Peyer's patch (tissue), 4 donors: ENCODE results near the gene ERC2. TPM values are rescaled to one million over a fixed set of nuclear protein-coding genes. Genes with fewer than 3 reads are reported as not detected.

Source experiments
- DNase-seq, 3 donors: peaks; one replicate each; pipeline ENCODE4 v3.0.0-alpha.2; 2017 to 2019
- H3K27ac ChIP-seq, 4 donors: fragments of 200-600 bp; sonication (generic); one replicate each; pipeline ENCODE4 v1.5.1; 2016 to 2019
- H3K27me3 ChIP-seq, 2 donors: fragments of 200-600 bp; sonication (generic); one replicate each; pipeline ENCODE4 v1.5.1; 2019
- H3K36me3 ChIP-seq, 3 donors: fragments of 200-600 bp; sonication (generic); one replicate each; pipeline ENCODE4 v1.5.1; 2016 to 2019
- H3K4me1 ChIP-seq, 4 donors: fragments of 200-600 bp; sonication (generic); one replicate each; pipeline ENCODE4 v1.5.1; 2016 to 2019
- H3K4me3 ChIP-seq, 4 donors: fragments of 200-600 bp; sonication (generic); 1 replicate in 3 of 4; 2 replicates in 1 of 4; pipeline ENCODE4 v1.5.1; 2016 to 2019; ENCODE audit warnings: mild to moderate bottlenecking in 1 of 4
- H3K9me3 ChIP-seq, 4 donors: fragments of 200-600 bp; sonication (generic); one replicate each; pipeline ENCODE4 v1.5.1; 2016 to 2019; ENCODE audit warnings: mild to moderate bottlenecking in 1 of 4
- POLR2A ChIP-seq, 2 donors: fragments of 450-650 bp; IDR thresholded peaks; one replicate each; pipeline ENCODE4 v1.5.1; 2017; ENCODE audit warnings: antibody characterized with exemption in 2 of 2, mild to moderate bottlenecking in 2 of 2, moderate library complexity in 2 of 2
- total RNA-seq, 4 donors: library from RNA; depleted of rRNA; stranded (reverse); fragments of >200 nt; gene quantifications; one replicate each; pipeline ENCODE4 v1.1.0, GENCODE V29; 2016
- TF ChIP-seq, protein P1 (sequence below), 6 experiments: fragments of 450-650 bp in 4 of 6; fragments of 200-600 bp in 2 of 6; sonication (generic) in 1 of 6; IDR thresholded peaks; one replicate each; pipeline ENCODE4 v1.5.1; 2017 to 2019; ENCODE audit warnings: antibody characterized with exemption in 6 of 6, mild to moderate bottlenecking in 3 of 6, moderate library complexity in 1 of 6

ERC2 gene
- total RNA-seq, 4 donors from 2014 or later, result 0.18 to 0.83 TPM; not detected in 2

- no peaks in the 10 kb centered on the region for H3K36me3 ChIP-seq
- TF ChIP-seq, protein P1, sequence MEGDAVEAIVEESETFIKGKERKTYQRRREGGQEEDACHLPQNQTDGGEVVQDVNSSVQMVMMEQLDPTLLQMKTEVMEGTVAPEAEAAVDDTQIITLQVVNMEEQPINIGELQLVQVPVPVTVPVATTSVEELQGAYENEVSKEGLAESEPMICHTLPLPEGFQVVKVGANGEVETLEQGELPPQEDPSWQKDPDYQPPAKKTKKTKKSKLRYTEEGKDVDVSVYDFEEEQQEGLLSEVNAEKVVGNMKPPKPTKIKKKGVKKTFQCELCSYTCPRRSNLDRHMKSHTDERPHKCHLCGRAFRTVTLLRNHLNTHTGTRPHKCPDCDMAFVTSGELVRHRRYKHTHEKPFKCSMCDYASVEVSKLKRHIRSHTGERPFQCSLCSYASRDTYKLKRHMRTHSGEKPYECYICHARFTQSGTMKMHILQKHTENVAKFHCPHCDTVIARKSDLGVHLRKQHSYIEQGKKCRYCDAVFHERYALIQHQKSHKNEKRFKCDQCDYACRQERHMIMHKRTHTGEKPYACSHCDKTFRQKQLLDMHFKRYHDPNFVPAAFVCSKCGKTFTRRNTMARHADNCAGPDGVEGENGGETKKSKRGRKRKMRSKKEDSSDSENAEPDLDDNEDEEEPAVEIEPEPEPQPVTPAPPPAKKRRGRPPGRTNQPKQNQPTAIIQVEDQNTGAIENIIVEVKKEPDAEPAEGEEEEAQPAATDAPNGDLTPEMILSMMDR (IDR thresholded peaks at IDR 0.05), result no peak
- TF ChIP-seq POLR2A (IDR thresholded peaks at IDR 0.05), result no peak
Measured at GRCh38 chr3:55567615-55568014, 900.7 kb downstream of the ERC2 start.

GRCh38 chr3:55567121-55567520, 901.1 kb downstream of the ERC2 start:
- Histone ChIP-seq H3K9me3 (no peaks in the 10 kb centered on the region), H3K4me3 (no peak overlapping the region), H3K27me3 (no peaks in the 10 kb centered on the region), H3K27ac (no peak overlapping the region), H3K4me1 (peaks cover 0 to 4% (median 0%) of the 10 kb centered on the region in 4 donors), H3K36me3 (no peaks in the 10 kb centered on the region)
- TF ChIP-seq POLR2A (IDR thresholded peaks at IDR 0.05), result no peak
- TF ChIP-seq, protein P1 (IDR thresholded peaks at IDR 0.05), result no peak
- DNase-seq, result no peak

More at GRCh38 chr3:55567615-55568014, 900.7 kb downstream of the ERC2 start:
- Histone ChIP-seq H3K9me3 (no peaks in the 10 kb centered on the region), H3K4me3 (no peak overlapping the region), H3K27me3 (no peaks in the 10 kb centered on the region), H3K27ac (no peak overlapping the region), H3K4me1 (peaks cover 0 to 6% (median 0%) of the 10 kb centered on the region in 4 donors)
- no peak for DNase-seq

GRCh38 chr3:55565521-55565920, 902.7 kb downstream of the ERC2 start:
- Histone ChIP-seq H3K4me3 (no peak overlapping the region), H3K4me1 (no peaks in the 10 kb centered on the region), H3K27ac (no peak overlapping the region), H3K36me3 (no peaks in the 10 kb centered on the region), H3K9me3 (no peaks in the 10 kb centered on the region), H3K27me3 (no peaks in the 10 kb centered on the region)
- TF ChIP-seq POLR2A (IDR thresholded peaks at IDR 0.05), result no peak
- TF ChIP-seq, protein P1 (IDR thresholded peaks at IDR 0.05), result no peak
- no peak for DNase-seq

DNA sequence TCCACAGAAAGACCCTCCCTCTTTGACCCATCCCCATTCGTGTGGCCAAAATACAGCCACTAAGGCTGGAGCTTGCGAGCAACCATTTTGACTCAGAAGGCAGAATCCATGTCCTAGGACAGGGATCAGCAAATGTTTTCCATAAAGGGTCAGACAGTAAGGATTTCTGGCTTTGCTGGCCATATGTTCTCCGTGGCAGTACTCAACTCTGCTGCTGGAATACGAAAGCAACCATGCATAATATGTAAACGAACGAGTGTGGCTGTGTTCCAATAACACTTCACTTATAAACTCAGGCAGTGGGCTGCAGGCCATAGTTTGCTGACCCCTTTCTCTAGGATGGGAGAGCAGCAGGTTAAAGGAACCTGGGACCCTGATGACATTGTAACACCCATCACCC, 903.5 kb downstream of the ERC2 start:
- TF ChIP-seq, protein P1 (IDR thresholded peaks at IDR 0.05), result no peak
- no peak for TF ChIP-seq POLR2A (IDR thresholded peaks at IDR 0.05)
- no peak overlapping the region for H3K4me3 ChIP-seq
- H3K9me3 ChIP-seq, result no peaks in the 10 kb centered on the region
- DNase-seq, result no peak
- no peaks in the 10 kb centered on the region for H3K4me1 ChIP-seq
- no peaks in the 10 kb centered on the region for H3K27me3 ChIP-seq
- no peaks in the 10 kb centered on the region for H3K36me3 ChIP-seq
- no peak overlapping the region for H3K27ac ChIP-seq

DNA sequence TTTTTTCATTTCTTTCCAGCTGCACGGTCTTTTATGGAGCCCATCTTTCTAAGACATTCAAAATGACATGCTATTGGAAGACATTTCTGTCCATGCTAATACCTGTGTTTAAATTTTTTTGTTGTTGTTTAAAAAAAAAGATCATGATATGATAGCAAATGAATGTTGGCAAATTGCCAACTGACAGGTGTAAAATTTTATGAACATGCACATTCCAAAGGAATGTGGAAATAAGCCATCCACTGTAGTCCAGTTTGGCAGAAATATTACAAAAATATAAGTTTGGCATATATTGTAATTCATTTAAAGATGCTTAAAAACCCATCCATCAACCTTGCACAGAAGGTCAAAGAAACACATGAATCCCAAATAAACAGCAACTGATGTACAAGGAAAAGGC, 905.6 kb downstream of the ERC2 start:
- no peak for DNase-seq
- H3K27me3 ChIP-seq, result no peaks in the 10 kb centered on the region
- H3K4me3 ChIP-seq, result no peak overlapping the region
- H3K36me3 ChIP-seq, result no peaks in the 10 kb centered on the region
- H3K27ac ChIP-seq, result no peak overlapping the region
- H3K9me3 ChIP-seq, result no peaks in the 10 kb centered on the region
- no peaks in the 10 kb centered on the region for H3K4me1 ChIP-seq
- TF ChIP-seq POLR2A (IDR thresholded peaks at IDR 0.05), result no peak
- TF ChIP-seq, protein P1 (IDR thresholded peaks at IDR 0.05), result no peak
